HT-29 (cell line): Measurements from ENCODE around the gene BICC1. TPM values are rescaled to one million over a fixed set of nuclear protein-coding genes. Genes with fewer than 3 reads are reported as not detected.
"Not testable (repeated sequence)": the region's sequence is repeated elsewhere in the genome, so short reads cannot be mapped to it uniquely, and the experiment has no call there.

Experiments used
- DNase-seq: peaks from one replicate; pipeline ENCODE4 v3.0.0-alpha.2; 2015; ENCODE audit warnings: low spot score
- total RNA-seq: library from RNA; depleted of rRNA; stranded (reverse); fragments of >200 nt; shearing (Covaris generic); gene quantifications from 2 replicates; pipeline ENCODE4 v1.2.3, GENCODE V29; 2014

BICC1 gene
- total RNA-seq, 1 experiment from 2014 or later = not detected

GRCh38 chr10:58567652-58568051 lies 55.0 kb downstream of the BICC1 start:
- no peak for DNase-seq

- no peak for DNase-seq
Observed at GRCh38 chr10:58568428-58568935, 55.8 kb downstream of the BICC1 start.

GRCh38 chr10:58570307-58570723 lies 57.6 kb downstream of the BICC1 start:
- no peak for DNase-seq

GRCh38 chr10:58570979-58571378 lies 58.3 kb downstream of the BICC1 start:
- DNase-seq = no peak

GRCh38 chr10:58573144-58573543 lies 60.5 kb downstream of the BICC1 start:
- DNase-seq = no peak

GRCh38 chr10:58574058-58574457 lies 61.4 kb downstream of the BICC1 start:
- DNase-seq = no peak

GRCh38 chr10:58575491-58575890 lies 62.8 kb downstream of the BICC1 start:
- DNase-seq = no peak

GRCh38 chr10:58576751-58577436 lies 64.2 kb downstream of the BICC1 start:
- DNase-seq = no peak

- no peak for DNase-seq
Observed at GRCh38 chr10:58577437-58577777, 64.7 kb downstream of the BICC1 start.

GRCh38 chr10:58578366-58578765 lies 65.7 kb downstream of the BICC1 start:
- DNase-seq = no peak

GRCh38 chr10:58579011-58579655 lies 66.5 kb downstream of the BICC1 start:
- DNase-seq = no peak

GRCh38 chr10:58582045-58582444 lies 69.4 kb downstream of the BICC1 start:
- DNase-seq = no peak

- no peak for DNase-seq
Observed at GRCh38 chr10:58585435-58585834, 72.8 kb downstream of the BICC1 start.

- DNase-seq = no peak
Observed at GRCh38 chr10:58586282-58587245, 73.9 kb downstream of the BICC1 start.

GRCh38 chr10:58587676-58588075 lies 75.0 kb downstream of the BICC1 start:
- no peak for DNase-seq

GRCh38 chr10:58588673-58589265 lies 76.1 kb downstream of the BICC1 start:
- DNase-seq = no peak

- DNase-seq = no peak
Observed at GRCh38 chr10:58590152-58590840, 77.6 kb downstream of the BICC1 start.

- no peak for DNase-seq
Observed at GRCh38 chr10:58590924-58591323, 78.3 kb downstream of the BICC1 start.

- no peak for DNase-seq
Observed at GRCh38 chr10:58593008-58593407, 80.3 kb downstream of the BICC1 start.

GRCh38 chr10:58597211-58597610 lies 84.5 kb downstream of the BICC1 start:
- DNase-seq = not testable (repeated sequence)

GRCh38 chr10:58599927-58600553 lies 87.4 kb downstream of the BICC1 start:
- DNase-seq = no peak
